Nephron (organoid): ENCODE data around the gene DHPS.

ENCODE experiments used
- H3K27ac Mint-ChIP-seq, 3 experiments: 2 replicates each; pipeline ENCODE4 v1.8.0; 2020; ENCODE audit warnings: mixed read lengths in 3 of 3, mild to moderate bottlenecking in 2 of 3, moderate library complexity in 1 of 3
- H3K27me3 Mint-ChIP-seq: 2 replicates; pipeline ENCODE4 v1.8.0; 2021; ENCODE audit warnings: low read depth, mild to moderate bottlenecking, moderate library complexity, mixed read lengths
- H3K36me3 Mint-ChIP-seq: 2 replicates; pipeline ENCODE4 v1.8.0; 2020; ENCODE audit warnings: low read depth, mixed read lengths
- H3K4me1 Mint-ChIP-seq: 2 replicates; pipeline ENCODE4 v1.8.0; 2020; ENCODE audit warnings: mixed read lengths
- H3K4me3 Mint-ChIP-seq, 3 experiments: 2 replicates each; pipeline ENCODE4 v1.8.0; 2020; ENCODE audit warnings: mild to moderate bottlenecking in 3 of 3, mixed read lengths in 3 of 3, moderate library complexity in 2 of 3
- H3K9me3 Mint-ChIP-seq: 2 replicates; pipeline ENCODE4 v1.8.0; 2020; ENCODE audit warnings: mixed read lengths
- TF ChIP-seq, protein P1 (sequence below), 3 experiments: fragments of 200-600 bp; sonication (generic); IDR thresholded peaks; one replicate each; pipeline ENCODE4 v1.5.0; 2021; ENCODE audit warnings: antibody characterized with exemption in 3 of 3; ENCODE audit not compliant: unreplicated experiment in 3 of 3

Gene DHPS

DNA sequence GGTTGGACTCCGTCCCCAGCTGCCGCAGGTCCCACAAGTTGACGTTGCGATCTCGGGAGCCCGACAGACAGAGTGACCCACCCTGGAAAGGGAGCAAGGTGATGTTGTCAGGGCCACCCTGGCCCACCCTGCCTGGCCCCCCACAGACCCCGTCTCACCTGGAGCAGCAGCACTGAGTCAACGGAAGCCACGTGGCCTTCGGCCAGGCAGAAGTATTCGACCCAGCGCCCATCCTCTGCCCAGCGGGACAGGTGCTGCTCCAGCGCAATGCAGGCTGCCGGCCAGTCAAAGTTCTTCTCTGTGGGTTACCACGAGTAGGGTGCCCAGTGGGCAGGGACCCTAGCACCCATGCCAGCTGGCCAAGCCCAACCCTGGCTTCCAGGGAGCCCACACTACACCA lies 13.0 kb upstream of the DHPS start:
- H3K27ac Mint-ChIP-seq = no peak overlapping the region
- H3K9me3 Mint-ChIP-seq = no peaks in the 10 kb centered on the region
- H3K4me3 Mint-ChIP-seq = peak overlapping the region; percentile 52 to 93 (median 72)
- H3K4me1 Mint-ChIP-seq = peaks cover 10% of the 10 kb centered on the region
- peaks cover 5% of the 10 kb centered on the region for H3K36me3 Mint-ChIP-seq
- no peaks in the 10 kb centered on the region for H3K27me3 Mint-ChIP-seq
- TF ChIP-seq, protein P1, sequence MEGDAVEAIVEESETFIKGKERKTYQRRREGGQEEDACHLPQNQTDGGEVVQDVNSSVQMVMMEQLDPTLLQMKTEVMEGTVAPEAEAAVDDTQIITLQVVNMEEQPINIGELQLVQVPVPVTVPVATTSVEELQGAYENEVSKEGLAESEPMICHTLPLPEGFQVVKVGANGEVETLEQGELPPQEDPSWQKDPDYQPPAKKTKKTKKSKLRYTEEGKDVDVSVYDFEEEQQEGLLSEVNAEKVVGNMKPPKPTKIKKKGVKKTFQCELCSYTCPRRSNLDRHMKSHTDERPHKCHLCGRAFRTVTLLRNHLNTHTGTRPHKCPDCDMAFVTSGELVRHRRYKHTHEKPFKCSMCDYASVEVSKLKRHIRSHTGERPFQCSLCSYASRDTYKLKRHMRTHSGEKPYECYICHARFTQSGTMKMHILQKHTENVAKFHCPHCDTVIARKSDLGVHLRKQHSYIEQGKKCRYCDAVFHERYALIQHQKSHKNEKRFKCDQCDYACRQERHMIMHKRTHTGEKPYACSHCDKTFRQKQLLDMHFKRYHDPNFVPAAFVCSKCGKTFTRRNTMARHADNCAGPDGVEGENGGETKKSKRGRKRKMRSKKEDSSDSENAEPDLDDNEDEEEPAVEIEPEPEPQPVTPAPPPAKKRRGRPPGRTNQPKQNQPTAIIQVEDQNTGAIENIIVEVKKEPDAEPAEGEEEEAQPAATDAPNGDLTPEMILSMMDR (IDR thresholded peaks at IDR 0.05; ENCODE audit: unreplicated experiment in 3 of 3) = no peak

DNA sequence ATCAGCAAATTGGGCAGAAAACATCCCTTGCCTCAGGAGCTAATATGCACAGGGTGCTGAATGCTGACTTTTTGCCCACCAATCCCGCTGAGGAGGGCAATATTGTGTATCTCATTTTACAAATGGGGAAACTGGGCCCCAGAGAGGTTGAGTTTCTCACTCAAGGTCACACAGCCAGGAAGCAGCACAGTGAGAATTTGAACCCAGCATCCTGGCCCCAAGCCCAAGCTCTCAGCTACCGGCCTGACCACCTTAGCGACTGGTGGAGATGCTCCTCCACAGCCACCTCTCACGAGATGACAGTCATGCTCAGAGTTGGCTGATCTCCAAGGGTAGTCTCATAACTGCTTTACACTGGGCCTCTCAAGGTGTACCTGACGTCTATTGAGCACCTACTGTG lies 11.3 kb upstream of the DHPS start:
- Mint-ChIP-seq H3K36me3 (no peaks in the 10 kb centered on the region), H3K4me1 (peaks cover 6% of the 10 kb centered on the region), H3K27me3 (no peaks in the 10 kb centered on the region), H3K9me3 (no peaks in the 10 kb centered on the region), H3K4me3 (no peak overlapping the region), H3K27ac (no peak overlapping the region)
- TF ChIP-seq, protein P1 (IDR thresholded peaks at IDR 0.05; ENCODE audit: unreplicated experiment in 3 of 3) = no peak

DNA sequence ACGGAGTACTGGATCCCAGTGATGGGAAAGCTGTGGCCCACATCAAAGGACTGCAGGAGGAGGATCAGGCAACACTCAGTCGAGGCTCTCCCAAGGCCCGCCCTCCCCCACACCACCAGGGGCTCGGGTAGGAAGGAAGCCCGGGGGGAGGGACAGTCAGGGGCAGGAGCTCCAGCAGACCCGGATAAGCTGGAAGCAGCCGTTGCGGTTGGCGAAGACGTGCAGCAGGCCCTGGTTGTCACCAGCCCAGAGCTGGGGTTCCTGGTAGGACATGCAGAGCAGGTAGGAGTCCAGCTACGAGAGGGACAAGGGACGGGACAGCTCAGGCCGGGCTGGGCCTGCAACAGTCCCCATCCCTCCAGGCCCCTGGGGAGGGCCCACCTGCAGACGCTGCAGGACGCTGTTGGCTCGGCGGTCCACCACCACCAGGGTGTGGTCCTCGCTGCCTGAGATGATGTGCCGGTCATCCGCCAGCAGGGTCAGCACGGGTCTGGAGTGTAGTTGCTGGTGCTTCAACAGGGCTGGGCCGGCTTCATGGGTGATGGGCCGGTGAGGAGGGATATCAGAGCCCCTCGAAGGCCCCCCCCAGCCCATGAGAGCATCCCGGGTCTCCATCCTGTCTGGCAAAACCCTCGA lies 8.0 kb upstream of the DHPS start:
- TF ChIP-seq, protein P1 (IDR thresholded peaks at IDR 0.05; ENCODE audit: unreplicated experiment in 3 of 3) = no peak
- H3K4me1 Mint-ChIP-seq = no peaks in the 10 kb centered on the region
- H3K27me3 Mint-ChIP-seq = no peaks in the 10 kb centered on the region
- H3K4me3 Mint-ChIP-seq = no peak overlapping the region
- no peaks in the 10 kb centered on the region for H3K9me3 Mint-ChIP-seq
- no peaks in the 10 kb centered on the region for H3K36me3 Mint-ChIP-seq
- no peak overlapping the region for H3K27ac Mint-ChIP-seq

DNA sequence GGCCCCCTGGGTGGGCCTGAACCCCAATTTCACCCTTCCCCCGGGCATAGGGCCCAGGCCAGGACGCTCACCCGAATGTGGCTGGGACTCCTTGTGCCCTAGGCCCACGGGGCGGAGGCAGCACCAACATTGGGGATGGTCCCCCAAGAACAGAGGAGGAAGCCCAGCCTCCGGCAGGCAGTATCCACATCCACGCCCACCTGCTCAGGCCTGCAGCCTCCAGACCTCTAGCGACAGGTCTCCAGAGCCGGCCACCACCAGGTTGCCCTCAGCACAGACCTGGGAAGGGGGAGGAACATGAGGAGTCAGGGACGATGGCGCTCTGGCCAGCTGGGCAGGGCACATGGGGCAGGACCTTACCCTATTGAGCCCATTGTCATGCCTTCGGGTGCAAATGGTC lies 7.3 kb upstream of the DHPS start:
- TF ChIP-seq, protein P1 (IDR thresholded peaks at IDR 0.05; ENCODE audit: unreplicated experiment in 3 of 3) = no peak
- H3K36me3 Mint-ChIP-seq = no peaks in the 10 kb centered on the region
- peaks cover under 1% of the 10 kb centered on the region for H3K27me3 Mint-ChIP-seq
- H3K4me3 Mint-ChIP-seq = no peak overlapping the region
- no peaks in the 10 kb centered on the region for H3K9me3 Mint-ChIP-seq
- H3K4me1 Mint-ChIP-seq = no peaks in the 10 kb centered on the region
- H3K27ac Mint-ChIP-seq = no peak overlapping the region

DNA sequence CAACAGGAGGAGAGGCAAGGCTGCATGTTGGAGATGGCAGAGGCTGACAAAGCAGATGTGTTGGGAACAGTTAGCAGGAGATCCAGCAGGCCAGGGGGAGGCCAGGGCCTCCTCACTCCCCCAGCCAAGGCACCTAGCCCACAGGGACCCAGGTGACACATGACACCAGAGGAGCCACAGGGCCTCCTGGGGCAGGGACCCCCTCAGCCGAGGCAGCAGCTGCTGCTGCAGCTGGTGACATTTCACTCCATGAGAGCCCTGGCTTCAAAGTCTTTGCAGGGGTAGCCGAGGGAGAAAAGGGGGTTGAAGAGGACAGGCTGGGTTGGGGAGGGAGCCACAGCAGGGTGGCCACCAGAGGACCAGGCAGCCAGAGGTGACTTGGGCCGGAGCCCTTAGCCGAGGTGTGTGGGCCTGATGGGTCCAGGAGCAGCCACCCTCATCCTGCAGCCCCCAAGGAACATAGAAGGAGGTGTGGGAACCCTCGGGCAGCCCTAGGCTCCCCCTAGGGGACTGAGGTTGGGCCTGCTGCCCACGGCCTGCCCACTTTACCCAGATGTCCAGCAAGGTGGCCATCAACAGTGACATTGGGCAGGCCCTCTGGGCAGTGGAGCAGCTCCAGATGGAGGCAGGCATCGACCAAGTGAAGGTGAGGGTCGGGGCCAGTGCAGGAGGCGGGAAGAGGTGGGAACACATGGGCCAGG lies 6.0 kb upstream of the DHPS start, which contains the start of gene GNG14:
Gene GNG14 (plus strand): TSS at position 503 of the 701 bp plus-strand sequence. CDS start 51 bp downstream, at position 554.
- Mint-ChIP-seq H3K4me1 (no peaks in the 10 kb centered on the region), H3K27me3 (peaks cover 5% of the 10 kb centered on the region), H3K9me3 (no peaks in the 10 kb centered on the region), H3K36me3 (no peaks in the 10 kb centered on the region), H3K4me3 (no peak within 1 kb of the TSS), H3K27ac (no peak within 1 kb of the TSS)
- TF ChIP-seq, protein P1 (IDR thresholded peaks at IDR 0.05; ENCODE audit: unreplicated experiment in 3 of 3) = no peak

DNA sequence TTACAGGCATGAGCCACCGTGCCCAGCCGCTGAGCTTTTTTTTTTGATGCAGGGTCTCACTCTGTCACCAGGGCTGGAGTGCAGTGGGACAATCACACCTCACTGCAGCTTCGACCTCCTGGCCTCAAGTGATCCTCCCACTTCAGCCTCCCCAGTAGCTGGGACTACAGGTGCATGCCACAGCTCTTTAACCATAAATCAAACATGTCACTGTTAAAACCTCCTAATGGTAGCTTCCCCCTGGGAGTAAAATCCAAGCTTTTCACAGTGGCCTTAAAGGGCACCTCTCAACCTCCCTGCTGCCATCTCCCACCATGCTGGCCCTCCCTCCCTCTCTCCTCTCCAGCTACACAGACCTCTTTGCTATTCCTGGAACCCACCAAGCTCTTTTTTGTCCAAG lies 4.2 kb upstream of the DHPS start:
- no peak overlapping the region for H3K4me3 Mint-ChIP-seq
- peaks cover 6% of the 10 kb centered on the region for H3K36me3 Mint-ChIP-seq
- H3K27ac Mint-ChIP-seq = no peak overlapping the region
- H3K9me3 Mint-ChIP-seq = no peaks in the 10 kb centered on the region
- H3K4me1 Mint-ChIP-seq = peaks cover 6% of the 10 kb centered on the region
- TF ChIP-seq, protein P1 (IDR thresholded peaks at IDR 0.05; ENCODE audit: unreplicated experiment in 3 of 3) = no peak
- peaks cover 5% of the 10 kb centered on the region for H3K27me3 Mint-ChIP-seq
